GM12892 (cell line): ENCODE results near the gene PBX1.

Experiments used
- POLR2A ChIP-seq: IDR thresholded peaks from 2 replicates; pipeline ENCODE4 v1.6.1; 2011; ENCODE audit warnings: low read depth, low read length, control low read depth
- POLR2AphosphoS5 ChIP-seq: IDR thresholded peaks from 2 replicates; pipeline ENCODE4 v1.6.1; 2011; ENCODE audit warnings: low read depth, low read length, control low read depth

DNA sequence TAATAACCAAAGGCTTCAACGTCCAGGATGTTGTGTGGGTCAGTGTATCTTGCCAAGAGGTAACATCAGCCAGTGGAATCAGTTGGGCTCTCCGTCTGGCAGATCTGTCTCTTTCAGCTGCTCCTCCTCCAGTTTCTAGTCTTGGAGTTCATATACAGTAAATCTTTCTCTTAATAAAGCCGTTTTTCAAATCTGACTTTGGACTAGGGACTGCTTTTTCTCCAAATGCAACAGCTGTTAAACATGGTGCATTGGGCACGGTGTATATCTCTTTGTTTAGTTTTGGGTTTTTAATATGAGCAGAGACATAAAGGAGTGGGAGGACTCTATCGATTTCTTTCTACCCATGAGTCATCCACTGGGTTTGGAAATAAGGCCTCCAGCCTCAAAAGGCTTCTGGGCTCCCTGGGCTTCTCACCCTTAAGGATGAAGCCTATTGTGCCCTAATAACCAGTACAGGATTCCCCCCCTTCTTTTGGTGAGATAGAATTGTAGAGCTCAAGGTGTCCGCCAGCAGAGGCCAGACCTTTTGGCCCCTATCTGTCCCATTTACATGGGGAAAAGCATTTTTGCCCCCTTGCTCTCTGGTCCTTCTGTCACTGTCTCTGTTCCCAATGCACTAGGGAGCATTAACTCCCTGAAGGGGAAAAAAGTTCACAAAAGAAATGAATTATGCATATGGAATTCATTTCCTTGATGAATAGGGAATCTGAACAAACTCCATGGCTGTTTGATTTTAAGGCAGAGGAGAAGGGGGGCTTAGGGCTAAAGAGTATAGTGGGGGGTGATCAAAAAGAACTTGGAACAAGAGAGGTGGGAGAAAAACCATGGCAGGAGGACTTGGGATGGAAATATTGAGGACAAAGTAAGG is 86.0 kb downstream of the PBX1 start:
- TF ChIP-seq POLR2AphosphoS5 (no peak), POLR2A (no peak)
